T-cell (primary cell): ENCODE results near the gene ECI1. TPM values are rescaled to one million over a fixed set of nuclear protein-coding genes. Genes with fewer than 3 reads are reported as not detected.

Experiments
- ATAC-seq, 4 experiments: fragments of 200-7000 bp in 3 of 4; fragments of 150-1000 bp in 1 of 4; cut with Tn5 transposase; replicated peaks in 1 of 4; 1 replicate in 3 of 4; 2 replicates in 1 of 4; pipeline ENCODE4 v1.10.0; 2021; ENCODE audit warnings: moderate library complexity in 3 of 4, mild to moderate bottlenecking in 2 of 4, moderate number of reproducible peaks in 1 of 4
- CTCF ChIA-PET, 2 donors: fragments of 300-600 bp; sonication (Branson Sonifier 250); formaldehyde crosslinking; loops; one replicate each; lab custom pipeline; 2022; ENCODE audit warnings: antibody characterized with exemption in 2 of 2; lab: Charles Lee
- POLR2A ChIA-PET, 2 donors: fragments of 300-600 bp; sonication (Branson Sonifier 250); formaldehyde crosslinking; loops; one replicate each; lab custom pipeline; 2022; ENCODE audit warnings: antibody characterized with exemption in 2 of 2; lab: Charles Lee
- DNase-seq, 35 experiments: peaks; one replicate each; pipeline versions ENCODE4 v3.0.0 to v3.0.0-alpha.2; 2013 to 2023
- H3K27ac ChIP-seq: one replicate; pipeline ENCODE4 v1.5.1; 2013; ENCODE audit warnings: low read length
- H3K27me3 ChIP-seq, 2 experiments: replicated peaks in 1 of 2; 1 replicate in 1 of 2; 2 replicates in 1 of 2; pipeline versions ENCODE4 v1.6.1 to v1.7.0; 2013; ENCODE audit warnings: low read length in 1 of 2, mixed read lengths in 1 of 2; ENCODE audit not compliant: control insufficient read depth in 2 of 2, insufficient read depth in 2 of 2; ENCODE audit errors: extremely low read depth in 1 of 2
- H3K36me3 ChIP-seq, 2 donors: 1 replicate in 1 of 2; 2 replicates in 1 of 2; pipeline versions ENCODE4 v1.6.1 to v1.7.0; 2013; ENCODE audit warnings: low read length in 1 of 2; ENCODE audit not compliant: control insufficient read depth in 2 of 2, insufficient read depth in 1 of 2; ENCODE audit errors: extremely low read depth in 1 of 2
- H3K4me1 ChIP-seq, 2 experiments: 1 replicate in 1 of 2; 2 replicates in 1 of 2; pipeline versions ENCODE4 v1.6.1 to v1.7.0; 2013; ENCODE audit warnings: low read length in 2 of 2, mixed read lengths in 1 of 2; ENCODE audit not compliant: insufficient read depth in 2 of 2, control insufficient read depth in 1 of 2; ENCODE audit errors: extremely low read depth in 1 of 2
- H3K4me3 ChIP-seq, 2 donors: 1 replicate in 1 of 2; 2 replicates in 1 of 2; pipeline versions ENCODE4 v1.5.1 to v1.7.0; 2013; ENCODE audit warnings: mild to moderate bottlenecking in 2 of 2, low read length in 1 of 2, moderate library complexity in 1 of 2; ENCODE audit not compliant: control insufficient read depth in 1 of 2; ENCODE audit errors: extremely low read depth in 1 of 2
- H3K9me3 ChIP-seq: 2 replicates; pipeline ENCODE4 v1.7.0; 2013
- H3K27ac Mint-ChIP-seq, 2 donors: one replicate each; pipeline ENCODE4 v1.8.0; 2020 to 2021; ENCODE audit warnings: mild to moderate bottlenecking in 2 of 2, mixed read lengths in 2 of 2
- H3K27me3 Mint-ChIP-seq, 2 donors: one replicate each; pipeline ENCODE4 v1.8.0; 2021 to 2022; ENCODE audit warnings: mixed read lengths in 2 of 2
- H3K36me3 Mint-ChIP-seq: one replicate; pipeline ENCODE4 v1.8.0; 2021; ENCODE audit warnings: mixed read lengths
- H3K4me1 Mint-ChIP-seq, 3 donors: one replicate each; pipeline ENCODE4 v1.8.0; 2020 to 2022; ENCODE audit warnings: mixed read lengths in 3 of 3, mild to moderate bottlenecking in 1 of 3
- H3K4me3 Mint-ChIP-seq, 3 donors: one replicate each; pipeline ENCODE4 v1.8.0; 2020 to 2022; ENCODE audit warnings: mild to moderate bottlenecking in 3 of 3, mixed read lengths in 3 of 3, moderate library complexity in 3 of 3
- H3K9me3 Mint-ChIP-seq, 3 donors: one replicate each; pipeline ENCODE4 v1.8.0; 2020 to 2022; ENCODE audit warnings: mixed read lengths in 3 of 3
- WGBS: methylation state at CpG from one replicate; pipeline ENCODE4 v1.1.5; 2013; ENCODE audit warnings: missing lambda C conversion rate; ENCODE audit not compliant: insufficient coverage; 5-methylcytosine and 5-hydroxymethylcytosine counted together
- total RNA-seq, 35 experiments: library from RNA in 6 of 35; stranded (reverse) in 6 of 35; fragments of 120-200 nt in 1 of 35; gene quantifications; one replicate each; pipeline versions ENCODE4 v1.2.1 to v1.2.4 and lab custom pipeline; 2013 to 2026

Gene ECI1
- total RNA-seq, 5 donors from 2014 or later (not counting 1 experiment from before 2014, with no cell fraction given), result 17.0 to 40.1 (median 37.7) TPM

DNA sequence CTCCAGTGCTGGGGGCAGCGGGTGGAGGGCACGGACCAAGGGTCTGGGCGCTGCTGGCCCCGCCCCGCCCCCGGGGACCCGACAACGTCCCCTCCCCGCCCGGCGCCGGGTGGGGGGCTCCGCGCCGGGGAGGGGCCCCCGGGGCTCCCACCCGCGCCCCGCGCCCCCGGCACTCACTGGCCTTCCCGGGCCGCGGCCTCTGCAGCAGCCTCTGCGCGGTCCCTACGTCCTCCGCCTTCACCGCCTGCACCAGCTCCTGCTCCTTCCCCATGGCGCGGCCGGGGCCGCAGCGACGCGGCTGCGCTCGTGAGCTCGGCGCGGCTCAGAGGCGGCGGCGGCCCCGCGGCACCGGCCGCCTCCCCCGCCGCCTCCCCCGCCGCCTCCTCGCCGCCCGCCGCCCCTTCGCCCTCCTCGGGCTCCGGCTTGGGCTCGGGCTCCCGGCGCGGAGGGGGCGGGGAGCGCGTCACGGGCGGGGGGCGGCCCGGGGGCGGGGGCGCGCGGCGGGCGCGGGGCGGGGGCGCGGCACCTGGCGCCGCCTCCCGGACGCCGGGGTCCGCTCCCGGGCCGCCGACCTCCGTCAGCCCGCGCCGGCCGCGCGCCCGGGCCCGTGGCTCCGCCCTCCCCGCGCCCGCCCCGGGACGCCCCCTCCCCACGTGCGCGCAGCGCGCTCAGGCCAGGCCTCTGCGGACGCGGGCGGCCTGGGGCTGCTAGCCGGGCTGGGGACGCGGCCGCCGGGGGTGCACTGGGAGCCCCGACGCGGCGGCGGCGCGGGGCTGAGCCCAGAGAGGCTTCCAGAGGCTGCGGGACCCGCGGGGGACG lies 55.0 kb downstream of the ECI1 start, which contains the start of gene CASKIN1:
CASKIN1 (minus strand) TSS at position 444 of the 819 bp plus-strand sequence; CDS start at position 271, 173 bp downstream.
- ChIA-PET POLR2A (interaction anchor here in 1 of 2 donors (0.6 kb wide), 1 partner anchor 220 kb away, joined by 3 read pairs; no protein-coding TSS in a partner anchor), CTCF (no interaction called here)
- H3K27ac ChIP-seq, result no peak within 1 kb of the TSS
- peak within 1 kb of the TSS in 1 of 2 donors; percentile 44 for H3K4me3 ChIP-seq
- H3K27me3 ChIP-seq, result peaks cover 3 to 58% of the 10 kb centered on the region in 2 experiments
- ATAC-seq, result peak; percentile 35 to 44 (median 42)
- peaks cover 0 to 8% (median 4%) of the 10 kb centered on the region in 3 donors for H3K4me1 Mint-ChIP-seq
- H3K9me3 ChIP-seq, result no peaks in the 10 kb centered on the region
- H3K36me3 ChIP-seq, result no peaks in the 10 kb centered on the region
- no peaks in the 10 kb centered on the region for H3K36me3 Mint-ChIP-seq
- H3K27ac Mint-ChIP-seq, result no peak within 1 kb of the TSS
- WGBS, result 1% methylated on average over 91 of the region's 129 CpGs
- peak within 1 kb of the TSS; percentile 41 to 72 (median 53) for H3K4me3 Mint-ChIP-seq
- no peaks in the 10 kb centered on the region for H3K9me3 Mint-ChIP-seq
- DNase-seq, result peak in 2 of 35 experiments; percentile 20 to 47
- H3K27me3 Mint-ChIP-seq, result peaks cover 11 to 35% of the 10 kb centered on the region in 2 donors
- peaks cover 0 to 18% of the 10 kb centered on the region in 2 experiments for H3K4me1 ChIP-seq

- WGBS, result 3% methylated on average over 36 of the region's 49 CpGs
- Mint-ChIP-seq H3K4me1 (peaks cover 0 to 8% (median 4%) of the 10 kb centered on the region in 3 donors), H3K36me3 (no peaks in the 10 kb centered on the region), H3K9me3 (no peaks in the 10 kb centered on the region), H3K27ac (no peak overlapping the region), H3K4me3 (peak overlapping the region in 2 of 3 donors; percentile 37 to 61), H3K27me3 (peaks cover 11 to 35% of the 10 kb centered on the region in 2 donors)
- POLR2A ChIA-PET, result interaction anchor here (0.6 to 1.1 kb wide), 2 partner anchors 221 to 306 kb away, joined by 3 read pairs; no protein-coding TSS in a partner anchor
- H3K36me3 ChIP-seq, result no peaks in the 10 kb centered on the region
- H3K27me3 ChIP-seq, result peaks cover 3 to 58% of the 10 kb centered on the region in 2 experiments
- ATAC-seq (peak; percentile 13 to 39 (median 29)), DNase-seq (peak in 2 of 35 experiments; percentile 12 to 19)
- H3K27ac ChIP-seq, result no peak overlapping the region
- peaks cover 0 to 18% of the 10 kb centered on the region in 2 experiments for H3K4me1 ChIP-seq
- peak overlapping the region in 1 of 2 donors; percentile 29 for H3K4me3 ChIP-seq
- H3K9me3 ChIP-seq, result no peaks in the 10 kb centered on the region
- CTCF ChIA-PET, result interaction anchor here in 1 of 2 donors (0.5 to 1.1 kb wide), 2 partner anchors 59 to 306 kb away, joined by 5 to 7 read pairs; no protein-coding TSS in a partner anchor
These were observed 55.8 kb downstream of the ECI1 start for GRCh38 chr16:2195322-2196161.

DNA sequence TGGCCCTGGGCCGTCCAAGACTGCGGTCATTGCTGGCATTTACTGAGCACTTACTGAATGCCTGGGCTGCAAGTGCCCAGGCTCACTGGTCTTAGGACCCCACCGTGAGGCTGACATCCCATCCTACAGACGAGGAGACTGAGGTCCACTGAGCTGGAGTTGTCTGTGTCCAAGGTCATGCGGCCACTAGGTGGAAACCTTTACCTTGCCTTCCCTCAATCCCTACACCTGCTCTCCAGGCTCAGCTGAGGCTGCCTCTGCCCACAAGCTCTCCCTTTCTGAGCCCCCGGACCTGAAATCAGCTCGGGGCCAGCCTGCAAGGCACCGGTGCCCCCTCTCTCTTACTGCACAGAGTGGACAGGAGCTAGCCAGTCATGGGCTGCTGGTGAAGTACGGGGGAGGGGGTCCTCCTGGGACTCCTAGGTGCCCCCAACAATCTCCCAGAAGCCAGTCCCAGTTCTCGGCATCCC lies 56.5 kb downstream of the ECI1 start:
- Mint-ChIP-seq H3K27me3 (peaks cover 11 to 29% of the 10 kb centered on the region in 2 donors), H3K4me3 (peak overlapping the region; percentile 7 to 61 (median 43)), H3K9me3 (no peaks in the 10 kb centered on the region), H3K36me3 (no peaks in the 10 kb centered on the region), H3K27ac (no peak overlapping the region), H3K4me1 (peaks cover 0 to 8% (median 4%) of the 10 kb centered on the region in 3 donors)
- 40% methylated on average over 5 of the region's 10 CpGs for WGBS
- Histone ChIP-seq H3K27ac (no peak overlapping the region), H3K9me3 (no peaks in the 10 kb centered on the region), H3K4me1 (peaks cover 0 to 18% of the 10 kb centered on the region in 2 experiments), H3K27me3 (peaks cover 3 to 56% of the 10 kb centered on the region in 2 experiments), H3K4me3 (no peak overlapping the region), H3K36me3 (no peaks in the 10 kb centered on the region)
- CTCF ChIA-PET, result interaction anchor here in 1 of 2 donors (0.5 to 1.1 kb wide), 3 partner anchors 60 to 306 kb away, joined by 3 to 7 read pairs (median 5); no protein-coding TSS in a partner anchor
- POLR2A ChIA-PET, result interaction anchor here in 1 of 2 donors (1.1 kb wide), 1 partner anchor 306 kb away, joined by 3 read pairs; no protein-coding TSS in a partner anchor
- ATAC-seq (peak; percentile 69 to 80 (median 78)), DNase-seq (peak in 30 of 35 experiments; percentile 16 to 78 (median 42))

GRCh38 chr16:2194166-2194834 lies 57.1 kb downstream of the ECI1 start:
- Mint-ChIP-seq H3K9me3 (no peaks in the 10 kb centered on the region), H3K4me3 (peak overlapping the region in 1 of 3 donors; percentile 61), H3K4me1 (peaks cover 0 to 8% (median 4%) of the 10 kb centered on the region in 3 donors), H3K27ac (no peak overlapping the region), H3K27me3 (peaks cover 11 to 29% of the 10 kb centered on the region in 2 donors), H3K36me3 (no peaks in the 10 kb centered on the region)
- no peaks in the 10 kb centered on the region for H3K36me3 ChIP-seq
- ATAC-seq (peak in 1 of 4 experiments; percentile 11), DNase-seq (peak in 1 of 35 experiments; percentile 22)
- CTCF ChIA-PET, result interaction anchor here in 1 of 2 donors (0.9 to 1.1 kb wide), 2 partner anchors 64 to 307 kb away, joined by 3 to 5 read pairs; no protein-coding TSS in a partner anchor
- no peak overlapping the region for H3K4me3 ChIP-seq
- peaks cover 3 to 50% of the 10 kb centered on the region in 2 experiments for H3K27me3 ChIP-seq
- 54% methylated on average over 4 of the region's 16 CpGs for WGBS
- POLR2A ChIA-PET, result interaction anchor here in 1 of 2 donors (1.1 kb wide), 1 partner anchor 307 kb away, joined by 3 read pairs; no protein-coding TSS in a partner anchor
- peaks cover 0 to 18% of the 10 kb centered on the region in 2 experiments for H3K4me1 ChIP-seq
- H3K9me3 ChIP-seq, result no peaks in the 10 kb centered on the region
- no peak overlapping the region for H3K27ac ChIP-seq

DNA sequence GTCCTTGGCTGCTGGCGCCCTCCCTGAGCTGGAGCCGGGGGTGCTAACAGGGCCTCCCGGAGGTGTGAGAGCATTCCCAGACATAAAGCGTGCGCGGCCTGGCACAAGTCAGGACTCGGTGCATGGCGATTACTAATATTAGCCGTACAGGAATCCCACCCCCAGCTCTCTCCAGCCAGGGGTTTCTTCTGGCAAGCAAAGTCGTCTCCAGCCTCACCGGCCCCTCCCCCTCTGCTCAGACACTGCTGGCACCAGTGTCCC lies 60.0 kb downstream of the ECI1 start:
- DNase-seq (no peak), ATAC-seq (no peak)
- no peak overlapping the region for H3K4me3 ChIP-seq
- Mint-ChIP-seq H3K9me3 (no peaks in the 10 kb centered on the region), H3K36me3 (no peaks in the 10 kb centered on the region), H3K4me1 (peaks cover 0 to 8% (median 4%) of the 10 kb centered on the region in 3 donors), H3K27ac (no peak overlapping the region), H3K4me3 (no peak overlapping the region), H3K27me3 (peaks cover 5 to 9% of the 10 kb centered on the region in 2 donors)
- CTCF ChIA-PET, result no interaction called here
- POLR2A ChIA-PET, result no interaction called here
- no peaks in the 10 kb centered on the region for H3K9me3 ChIP-seq
- peaks cover 0 to 31% of the 10 kb centered on the region in 2 experiments for H3K27me3 ChIP-seq
- H3K27ac ChIP-seq, result no peak overlapping the region
- 87% methylated on average over 11 of the region's 11 CpGs for WGBS
- H3K36me3 ChIP-seq, result no peaks in the 10 kb centered on the region
- peaks cover 0 to 12% of the 10 kb centered on the region in 2 experiments for H3K4me1 ChIP-seq
